ENCODE results near the gene CCR1.

GRCh38 chr3:46238386-46238785, 30.3 kb upstream of the CCR1 start:
- TF ChIP-seq RCOR1 (IDR thresholded peaks at IDR 0.05; ENCODE audit: low read length) (no peak), RFX5 (IDR thresholded peaks at IDR 0.05; ENCODE audit: low read length) (no peak), POLR2AphosphoS5 (IDR thresholded peaks at IDR 0.05; ENCODE audit: low read depth, low read length) (no peak), NRF1 (IDR thresholded peaks at IDR 0.05; ENCODE audit: low read depth, low read length) (no peak), ELF1 (IDR thresholded peaks at IDR 0.05) (no peak), RAD21 (IDR thresholded peaks at IDR 0.05; ENCODE audit: low read length) (no peak), TEAD4 (IDR thresholded peaks at IDR 0.05; ENCODE audit: borderline replicate concordance, insufficient read depth) (no peak), TCF12 (IDR thresholded peaks at IDR 0.05) (no peak), MXI1 (IDR thresholded peaks at IDR 0.05; ENCODE audit: low read depth, low read length) (no peak), TAF1 (IDR thresholded peaks at IDR 0.05; ENCODE audit: borderline replicate concordance, low read depth, low read length) (no peak), SMC3 (IDR thresholded peaks at IDR 0.05; ENCODE audit: low read depth, low read length) (no peak)
- TF ChIP-seq, protein P1, sequence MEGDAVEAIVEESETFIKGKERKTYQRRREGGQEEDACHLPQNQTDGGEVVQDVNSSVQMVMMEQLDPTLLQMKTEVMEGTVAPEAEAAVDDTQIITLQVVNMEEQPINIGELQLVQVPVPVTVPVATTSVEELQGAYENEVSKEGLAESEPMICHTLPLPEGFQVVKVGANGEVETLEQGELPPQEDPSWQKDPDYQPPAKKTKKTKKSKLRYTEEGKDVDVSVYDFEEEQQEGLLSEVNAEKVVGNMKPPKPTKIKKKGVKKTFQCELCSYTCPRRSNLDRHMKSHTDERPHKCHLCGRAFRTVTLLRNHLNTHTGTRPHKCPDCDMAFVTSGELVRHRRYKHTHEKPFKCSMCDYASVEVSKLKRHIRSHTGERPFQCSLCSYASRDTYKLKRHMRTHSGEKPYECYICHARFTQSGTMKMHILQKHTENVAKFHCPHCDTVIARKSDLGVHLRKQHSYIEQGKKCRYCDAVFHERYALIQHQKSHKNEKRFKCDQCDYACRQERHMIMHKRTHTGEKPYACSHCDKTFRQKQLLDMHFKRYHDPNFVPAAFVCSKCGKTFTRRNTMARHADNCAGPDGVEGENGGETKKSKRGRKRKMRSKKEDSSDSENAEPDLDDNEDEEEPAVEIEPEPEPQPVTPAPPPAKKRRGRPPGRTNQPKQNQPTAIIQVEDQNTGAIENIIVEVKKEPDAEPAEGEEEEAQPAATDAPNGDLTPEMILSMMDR (IDR thresholded peaks at IDR 0.05), result no peak
- TF ChIP-seq, protein P2, sequence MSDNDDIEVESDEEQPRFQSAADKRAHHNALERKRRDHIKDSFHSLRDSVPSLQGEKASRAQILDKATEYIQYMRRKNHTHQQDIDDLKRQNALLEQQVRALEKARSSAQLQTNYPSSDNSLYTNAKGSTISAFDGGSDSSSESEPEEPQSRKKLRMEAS (IDR thresholded peaks at IDR 0.05; ENCODE audit: low read depth), result no peak
- TF ChIP-seq, protein P3, sequence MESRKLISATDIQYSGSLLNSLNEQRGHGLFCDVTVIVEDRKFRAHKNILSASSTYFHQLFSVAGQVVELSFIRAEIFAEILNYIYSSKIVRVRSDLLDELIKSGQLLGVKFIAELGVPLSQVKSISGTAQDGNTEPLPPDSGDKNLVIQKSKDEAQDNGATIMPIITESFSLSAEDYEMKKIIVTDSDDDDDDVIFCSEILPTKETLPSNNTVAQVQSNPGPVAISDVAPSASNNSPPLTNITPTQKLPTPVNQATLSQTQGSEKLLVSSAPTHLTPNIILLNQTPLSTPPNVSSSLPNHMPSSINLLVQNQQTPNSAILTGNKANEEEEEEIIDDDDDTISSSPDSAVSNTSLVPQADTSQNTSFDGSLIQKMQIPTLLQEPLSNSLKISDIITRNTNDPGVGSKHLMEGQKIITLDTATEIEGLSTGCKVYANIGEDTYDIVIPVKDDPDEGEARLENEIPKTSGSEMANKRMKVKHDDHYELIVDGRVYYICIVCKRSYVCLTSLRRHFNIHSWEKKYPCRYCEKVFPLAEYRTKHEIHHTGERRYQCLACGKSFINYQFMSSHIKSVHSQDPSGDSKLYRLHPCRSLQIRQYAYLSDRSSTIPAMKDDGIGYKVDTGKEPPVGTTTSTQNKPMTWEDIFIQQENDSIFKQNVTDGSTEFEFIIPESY (IDR thresholded peaks at IDR 0.05; ENCODE audit: borderline replicate concordance, low read depth), result no peak

Measured in SK-N-SH (cell line).